Measurements from ENCODE around the gene KCP.

KCP gene

DNA sequence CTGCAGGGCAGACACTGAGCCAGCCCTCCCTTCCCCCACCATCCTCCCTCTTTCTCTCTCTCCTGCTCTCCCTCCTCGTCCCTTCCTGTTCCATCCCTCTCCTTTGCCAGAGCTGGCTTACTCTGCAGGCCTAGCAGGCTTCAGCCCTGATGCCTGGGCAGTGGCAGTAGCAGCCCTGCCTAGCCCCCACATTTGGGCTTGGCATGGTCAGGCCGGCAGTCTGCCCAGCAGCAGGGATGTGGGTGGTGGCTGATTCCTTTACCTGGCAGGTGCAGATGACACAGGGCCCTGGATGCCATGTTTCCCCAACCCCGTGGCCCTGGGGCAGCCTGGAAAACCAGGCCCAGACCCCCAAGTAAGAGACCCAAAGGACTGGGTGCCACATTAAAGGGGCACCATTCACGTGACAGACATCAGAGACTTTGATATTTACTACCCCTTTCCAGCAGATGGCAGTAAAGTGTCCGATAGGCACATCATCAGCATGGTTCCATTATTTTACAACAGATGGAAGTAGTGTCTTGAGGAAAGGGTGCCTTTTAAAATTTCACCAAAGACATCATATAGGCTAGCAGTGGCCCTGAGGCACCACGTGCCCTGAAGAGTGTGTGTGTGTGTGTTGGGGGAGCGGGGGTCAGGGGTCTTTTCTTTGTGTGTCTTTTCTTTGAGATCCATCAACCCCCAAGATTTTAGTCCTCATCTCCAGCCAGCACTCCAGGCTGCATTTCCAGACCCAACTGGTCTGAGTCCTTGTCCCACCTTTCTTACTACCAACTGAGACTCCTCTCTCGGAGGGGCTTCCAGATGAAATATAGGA lies 5.9 kb downstream of the KCP start:
- peak; percentile 44 for DNase-seq

DNA sequence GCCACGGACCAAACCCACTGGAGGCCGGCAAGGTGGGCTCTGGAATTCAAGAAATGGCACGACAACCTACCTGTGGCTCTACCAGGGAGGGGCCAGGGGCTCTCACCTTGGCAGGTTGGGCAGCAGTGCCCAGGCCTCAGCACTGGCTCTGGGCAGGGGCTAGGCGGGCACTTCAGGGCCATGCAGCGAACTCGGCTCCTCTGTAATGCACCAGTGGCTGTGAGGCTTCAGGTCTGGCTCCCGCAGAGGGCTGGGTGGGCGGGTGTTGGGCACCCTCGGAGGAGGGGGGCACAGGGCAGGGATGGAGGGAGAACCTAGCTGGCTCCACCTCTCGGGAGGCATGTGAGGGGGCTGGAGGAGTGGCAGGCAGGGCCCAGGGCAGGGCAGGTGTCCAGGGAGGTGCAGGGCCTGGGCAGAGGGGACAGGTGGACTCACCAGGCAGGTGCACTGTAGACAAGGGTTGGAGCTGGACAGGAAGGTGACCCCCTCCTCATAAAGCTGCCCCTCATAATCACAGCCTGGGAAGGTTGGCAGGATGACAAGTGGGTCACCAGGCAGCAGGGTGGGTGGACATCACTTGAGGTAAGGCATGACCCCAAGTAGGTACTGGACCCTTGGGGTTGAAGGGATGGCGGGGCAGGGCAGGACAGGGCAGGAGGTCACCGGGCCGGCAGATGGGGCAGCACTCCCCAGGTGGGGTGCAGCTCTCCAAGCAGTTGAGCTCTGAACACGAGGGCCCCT lies 6.7 kb downstream of the KCP start:
- no peak for DNase-seq

DNA sequence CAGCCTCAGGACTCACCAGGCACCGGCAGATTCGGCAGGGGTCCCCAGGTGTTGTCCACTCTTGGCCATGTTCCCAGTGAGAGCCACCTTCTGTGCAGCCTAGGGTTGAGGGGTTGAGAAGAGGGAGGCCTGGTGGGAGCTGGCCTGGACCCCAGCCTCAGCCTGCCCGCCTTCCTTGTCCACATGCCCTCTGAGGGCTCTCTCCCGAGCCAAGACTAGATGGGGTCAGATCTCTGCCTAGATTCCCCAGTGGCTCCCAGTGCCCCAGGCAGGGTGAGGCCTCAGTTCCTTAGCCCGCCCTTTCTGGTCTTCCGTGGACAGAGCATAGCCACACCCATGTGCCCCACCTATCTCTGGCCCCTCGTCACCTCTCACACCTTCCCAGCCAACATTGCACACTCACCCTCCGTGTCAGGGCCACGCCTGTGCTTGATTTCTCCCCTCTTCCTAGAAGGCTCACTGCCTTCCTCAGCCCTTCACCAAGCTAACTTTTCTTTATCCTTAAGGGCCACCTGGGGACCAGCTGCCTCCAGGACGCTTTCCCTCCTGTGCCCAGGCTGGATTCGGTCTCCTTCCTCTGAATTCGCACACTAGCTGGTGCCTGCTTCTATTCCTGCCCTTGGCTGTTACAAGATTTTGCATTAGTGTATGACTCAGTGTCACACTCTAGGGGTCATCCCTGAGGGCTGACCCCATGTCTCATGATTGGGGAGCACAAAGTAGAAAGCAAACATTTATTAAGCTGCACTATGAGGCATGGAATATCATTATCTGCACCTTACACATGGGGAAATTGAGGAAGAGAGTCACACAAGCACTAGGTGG lies 7.5 kb downstream of the KCP start:
- DNase-seq, result no peak

DNA sequence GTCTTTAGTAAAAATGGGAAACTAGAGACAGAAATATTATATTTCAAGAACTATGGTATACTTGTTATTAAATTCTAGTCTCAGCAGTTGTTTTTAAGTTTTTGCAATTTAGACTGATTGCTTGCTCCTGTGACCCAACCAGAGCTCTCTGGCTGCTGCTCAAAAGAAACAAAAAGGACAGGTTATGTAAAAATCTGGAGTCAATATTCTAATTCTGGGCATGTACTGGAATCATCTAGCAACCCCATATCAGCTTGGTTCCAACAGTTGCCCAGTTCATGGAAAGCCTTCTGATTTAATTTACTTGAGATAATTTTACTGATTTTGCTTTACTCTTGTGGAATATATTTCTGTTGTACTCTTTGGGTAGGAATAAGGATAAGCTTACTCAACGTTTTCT lies 10.3 kb downstream of the KCP start:
- DNase-seq, result no peak

DNA sequence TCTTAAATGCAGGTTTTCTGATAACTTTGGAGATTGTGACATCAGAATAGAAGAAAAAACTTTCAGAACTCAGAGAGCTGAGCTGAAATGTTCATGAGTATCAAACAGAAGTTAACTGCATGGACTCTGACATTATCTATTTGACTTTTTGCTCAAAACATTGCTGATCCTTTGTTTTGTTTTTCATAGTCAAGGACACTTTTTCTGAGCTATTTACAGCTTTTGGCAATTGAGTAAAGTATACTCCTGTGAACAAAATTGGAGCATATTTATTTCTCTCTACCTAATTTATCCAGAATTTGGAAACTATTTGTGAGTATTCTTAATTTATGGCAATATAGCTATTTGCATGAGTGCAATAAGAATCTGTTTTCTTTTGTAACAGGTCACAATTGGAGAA lies 11.1 kb downstream of the KCP start:
- DNase-seq, result no peak

DNA sequence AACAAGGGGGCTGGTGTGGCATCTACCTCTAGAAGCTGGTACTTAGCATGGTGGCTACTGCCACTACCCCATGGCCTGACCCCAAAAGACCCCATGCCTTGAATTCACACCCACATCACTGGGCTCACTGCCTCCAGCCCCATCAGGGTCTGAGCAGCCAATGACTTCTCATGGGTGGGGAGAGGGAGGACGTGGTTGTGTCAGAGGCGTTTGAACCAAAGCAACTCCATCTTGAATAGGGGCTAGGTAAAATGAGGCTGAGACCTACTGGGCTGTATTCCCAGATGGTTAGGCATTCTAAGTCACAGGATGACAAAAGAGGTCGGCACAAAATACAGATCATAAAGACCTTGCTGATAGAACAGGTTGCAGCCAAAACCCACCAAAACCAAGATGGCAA lies 15.2 kb downstream of the KCP start:
- DNase-seq, result no peak

DNA sequence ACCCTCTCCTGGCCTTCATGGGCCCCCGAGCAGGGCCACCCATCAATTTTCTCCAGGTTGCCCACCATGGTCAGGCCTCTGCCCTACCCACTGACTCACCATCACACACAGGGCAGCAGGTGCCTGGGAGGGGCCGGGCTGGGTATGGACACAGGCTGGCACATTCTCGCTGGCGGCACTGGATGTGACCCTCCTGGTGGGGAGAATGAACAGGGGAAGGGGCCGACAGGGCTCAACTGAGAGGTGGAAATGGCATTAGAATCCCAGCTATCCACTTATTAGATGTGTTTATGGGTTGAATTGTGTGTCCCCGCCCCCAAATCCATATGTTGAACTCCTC lies 16.4 kb downstream of the KCP start:
- no peak for DNase-seq

DNA sequence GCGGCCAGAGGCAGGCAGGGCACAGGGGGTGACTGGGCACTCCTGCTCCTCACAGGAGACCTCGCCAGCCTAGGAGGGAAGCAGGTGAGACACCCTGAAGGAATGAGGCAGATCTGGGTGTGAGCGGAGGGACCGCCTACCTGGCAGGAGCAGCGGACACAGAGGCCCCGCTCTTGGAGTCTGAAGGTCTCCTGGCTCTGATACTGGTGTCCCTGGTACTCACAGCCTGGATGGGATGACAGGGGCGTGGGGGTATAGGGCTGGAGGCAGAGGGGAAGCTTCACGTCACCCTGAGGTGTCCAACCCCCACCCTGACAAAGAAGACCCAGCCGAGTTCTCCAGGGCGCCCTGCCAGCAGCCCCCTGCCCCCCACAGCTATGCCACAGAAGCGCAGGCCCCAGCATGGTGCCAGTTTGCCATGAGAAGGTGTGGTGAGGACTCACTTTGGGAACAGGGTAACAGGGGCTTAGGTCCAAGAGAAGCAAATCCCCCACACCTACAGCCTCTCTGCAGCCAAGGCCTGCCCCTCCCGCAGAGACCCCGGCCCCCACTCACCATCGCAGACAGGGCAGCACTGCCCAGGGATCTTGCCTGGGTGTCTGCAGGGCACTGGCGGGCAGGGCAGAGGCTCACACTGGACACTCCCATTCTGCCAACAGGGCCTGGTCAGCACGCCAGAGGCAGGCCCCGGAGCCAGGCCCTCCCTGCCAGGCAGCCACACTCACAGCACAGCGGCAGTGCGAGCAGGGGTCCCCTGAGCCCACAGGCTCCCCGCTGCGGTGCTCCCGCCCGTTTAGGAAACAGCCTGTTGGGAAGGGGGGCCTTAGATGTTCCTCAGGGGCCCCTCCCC lies 17.0 kb downstream of the KCP start:
- DNase-seq, result no peak

DNA sequence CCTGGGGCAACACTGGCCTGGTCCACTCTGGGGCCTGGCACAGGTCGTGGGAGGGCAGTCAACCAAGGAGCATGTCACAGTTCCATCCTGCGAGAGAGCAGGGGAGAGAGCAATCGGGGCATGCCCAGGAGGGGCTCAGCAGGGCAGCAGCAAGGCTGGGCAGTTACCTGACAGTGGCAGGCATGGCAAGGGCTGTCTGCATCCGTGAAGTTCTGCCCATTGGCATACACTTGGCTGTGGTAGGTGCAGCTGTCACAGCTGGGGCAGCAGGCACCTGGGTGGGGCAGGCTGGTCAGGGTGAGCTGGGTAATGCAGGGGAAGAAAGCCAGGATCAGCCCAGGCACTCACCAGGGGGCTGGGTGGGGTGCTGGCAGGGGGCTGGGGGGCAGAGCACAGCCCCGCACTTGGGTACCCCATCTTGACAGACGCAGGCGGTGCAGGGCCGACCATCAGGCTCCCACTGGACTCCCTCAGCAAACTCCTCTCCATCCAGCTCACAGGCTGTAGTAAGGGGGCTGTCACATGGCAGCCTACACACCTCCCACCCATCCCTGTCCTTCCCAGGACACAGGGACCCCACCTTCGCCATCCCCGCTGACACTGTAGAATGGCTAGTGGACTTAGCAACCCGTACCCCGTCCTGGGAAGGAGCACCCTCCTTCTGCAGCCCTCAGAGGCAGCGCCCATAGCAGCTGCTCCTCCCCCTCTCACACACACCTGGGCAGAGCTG lies 17.8 kb downstream of the KCP start:
- DNase-seq, result no peak

DNA sequence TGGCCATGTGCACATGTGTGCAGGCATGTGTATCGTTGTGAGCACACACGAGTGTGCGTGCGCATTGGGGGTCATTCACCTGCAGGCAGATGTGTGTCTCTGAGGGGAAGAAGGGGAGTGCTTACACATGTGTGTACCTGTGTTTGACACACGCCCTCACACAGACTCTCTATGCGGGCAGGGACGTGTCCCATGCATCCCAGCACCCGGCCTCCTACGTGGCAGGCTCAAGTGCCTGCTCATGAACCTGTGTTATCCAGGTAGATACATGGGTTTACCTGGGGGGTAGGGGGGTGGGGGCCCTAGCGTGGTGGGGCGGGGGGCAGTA lies 18.6 kb downstream of the KCP start:
- DNase-seq, result no peak

DNA sequence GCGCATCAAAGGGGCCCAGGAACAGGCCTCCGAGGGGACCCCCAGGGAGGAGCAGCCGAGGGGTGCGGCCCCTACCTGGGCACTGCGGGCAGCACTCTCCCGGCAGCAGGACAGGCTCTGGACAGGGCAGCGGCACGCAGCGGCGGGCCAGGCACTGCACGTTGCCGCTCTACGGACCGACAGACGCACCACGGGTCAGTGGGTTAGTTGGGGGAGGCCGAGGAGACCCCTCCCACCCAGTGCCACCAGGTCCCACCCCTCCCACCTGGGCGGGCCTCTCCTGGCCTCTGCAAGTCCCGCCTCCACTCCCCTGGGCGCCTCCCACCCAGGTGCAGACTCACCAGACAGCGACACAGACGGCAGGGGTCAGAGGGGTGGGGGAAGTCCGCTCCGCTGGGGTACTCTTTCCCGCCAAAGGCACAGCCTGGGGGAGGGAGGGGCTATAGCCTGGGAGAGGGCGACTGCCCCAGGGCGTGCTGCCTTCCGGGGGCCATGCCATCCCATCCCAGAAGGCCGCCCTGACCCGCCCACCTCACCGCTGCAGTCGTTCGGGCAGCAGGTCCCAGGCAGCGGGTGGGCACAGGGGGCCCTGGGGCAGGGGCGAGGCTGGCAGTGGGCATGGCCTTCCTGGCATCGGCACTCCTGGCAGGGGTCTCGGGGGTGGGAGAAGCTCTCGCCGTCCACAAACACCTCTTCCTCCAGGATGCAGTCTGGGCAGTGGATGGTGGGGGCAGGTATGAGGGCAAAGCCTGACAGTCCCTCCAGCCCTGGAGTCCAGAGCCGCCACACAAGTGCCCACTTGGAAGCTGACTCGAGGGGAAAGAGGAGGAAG lies 19.2 kb downstream of the KCP start:
- DNase-seq, result no peak

DNA sequence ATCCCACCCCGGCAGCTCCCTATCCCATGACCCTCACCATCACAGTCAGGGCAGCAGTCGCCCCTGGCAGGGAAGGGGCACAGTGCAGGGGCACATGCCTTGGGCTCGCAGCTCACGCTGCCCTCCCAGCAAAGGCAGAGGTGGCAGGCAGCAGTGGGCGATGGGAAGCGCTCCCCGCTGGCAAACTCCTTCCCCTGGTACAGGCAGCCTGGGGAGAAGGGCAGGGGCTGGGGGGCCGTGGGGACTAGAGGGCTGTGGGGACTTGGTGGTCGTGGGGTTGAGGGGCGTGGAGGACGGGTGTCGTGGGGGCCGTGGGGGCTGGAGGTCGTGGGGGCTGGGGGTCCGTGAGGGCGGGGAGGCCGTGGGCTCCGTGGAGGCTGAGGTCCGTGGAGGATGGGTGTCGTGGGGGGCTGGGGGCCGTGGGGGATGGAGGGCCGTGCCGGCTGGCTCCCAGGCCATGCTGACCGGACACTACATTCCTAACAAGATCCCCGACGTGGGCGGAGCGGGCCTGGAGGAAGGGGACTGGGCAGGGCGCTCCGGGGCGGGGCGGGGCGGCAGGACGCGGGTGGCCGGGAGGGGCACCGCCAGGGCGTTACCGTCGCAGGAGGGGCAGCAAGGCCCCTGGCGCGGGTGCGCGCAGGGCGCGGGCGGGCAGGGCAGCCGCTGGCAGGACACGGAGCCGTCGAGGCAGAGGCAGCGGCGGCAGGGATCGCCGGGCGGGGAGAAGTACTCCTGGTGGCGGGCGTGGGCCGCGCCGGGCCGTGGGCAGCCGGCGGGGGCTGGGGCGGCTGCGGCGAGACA lies 20.0 kb downstream of the KCP start:
- DNase-seq, result no peak

DNA sequence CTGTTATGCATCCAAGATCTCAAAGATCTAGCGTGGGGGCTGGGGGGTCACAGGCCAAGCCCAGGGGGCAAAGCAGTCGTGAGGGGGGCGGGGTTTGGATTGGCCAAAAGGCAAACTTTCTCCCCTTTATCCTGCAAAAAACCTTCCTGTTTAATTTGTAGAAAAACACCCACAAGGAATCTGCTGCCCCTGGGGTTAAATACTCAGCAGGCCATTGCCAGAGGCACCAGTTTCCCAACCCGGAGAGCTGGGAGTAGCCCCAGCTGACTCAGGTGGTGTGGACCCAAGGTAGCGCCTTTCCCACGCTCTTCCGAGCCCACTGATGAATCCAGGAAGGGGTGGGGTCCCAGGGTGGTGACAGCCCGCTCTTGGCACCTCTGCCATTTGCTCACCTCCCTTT lies 21.4 kb downstream of the KCP start:
- DNase-seq, result no peak

DNA sequence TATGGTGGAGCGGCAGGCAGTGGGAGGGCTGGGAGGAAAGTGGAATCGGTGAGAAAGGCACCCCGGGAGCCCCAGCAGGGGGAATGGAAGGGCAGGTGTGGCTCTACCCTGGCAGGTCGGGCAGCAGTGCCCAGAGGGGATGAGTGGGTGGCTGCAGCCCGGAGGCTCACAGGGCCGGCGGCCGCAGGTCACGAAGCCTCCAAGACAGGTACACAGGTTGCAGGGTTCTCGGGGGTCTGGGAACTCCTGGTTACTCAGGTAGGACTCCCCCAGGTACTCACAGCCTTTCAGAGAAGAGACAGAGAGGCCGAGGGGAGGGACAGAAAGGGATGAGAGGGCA lies 21.8 kb downstream of the KCP start:
- DNase-seq, result no peak

DNA sequence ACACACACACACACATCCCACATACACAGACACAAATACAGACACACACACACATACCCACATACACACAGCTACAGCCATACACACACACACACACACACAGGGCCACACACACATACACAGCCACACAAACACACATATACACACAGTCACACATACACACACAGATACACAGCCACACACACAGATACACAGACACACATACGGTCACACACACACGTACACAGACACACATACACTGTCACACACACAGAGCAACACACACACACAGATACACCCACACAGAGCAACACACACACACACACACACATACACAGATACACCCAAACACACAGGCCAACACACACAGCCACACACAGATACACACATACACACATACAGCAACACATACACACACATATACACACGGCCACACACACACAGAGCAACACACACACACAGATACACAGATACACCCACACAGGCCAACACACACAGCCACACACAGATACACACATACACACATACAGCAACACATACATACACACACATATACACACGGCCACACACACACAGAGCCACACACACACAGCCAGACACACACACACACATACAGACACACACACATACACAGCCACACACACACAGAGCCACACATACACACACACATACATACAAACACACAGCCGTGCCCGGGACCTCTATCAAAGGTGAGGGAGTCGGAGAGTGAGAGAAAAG lies 22.3 kb downstream of the KCP start:
- DNase-seq, result no peak

DNA sequence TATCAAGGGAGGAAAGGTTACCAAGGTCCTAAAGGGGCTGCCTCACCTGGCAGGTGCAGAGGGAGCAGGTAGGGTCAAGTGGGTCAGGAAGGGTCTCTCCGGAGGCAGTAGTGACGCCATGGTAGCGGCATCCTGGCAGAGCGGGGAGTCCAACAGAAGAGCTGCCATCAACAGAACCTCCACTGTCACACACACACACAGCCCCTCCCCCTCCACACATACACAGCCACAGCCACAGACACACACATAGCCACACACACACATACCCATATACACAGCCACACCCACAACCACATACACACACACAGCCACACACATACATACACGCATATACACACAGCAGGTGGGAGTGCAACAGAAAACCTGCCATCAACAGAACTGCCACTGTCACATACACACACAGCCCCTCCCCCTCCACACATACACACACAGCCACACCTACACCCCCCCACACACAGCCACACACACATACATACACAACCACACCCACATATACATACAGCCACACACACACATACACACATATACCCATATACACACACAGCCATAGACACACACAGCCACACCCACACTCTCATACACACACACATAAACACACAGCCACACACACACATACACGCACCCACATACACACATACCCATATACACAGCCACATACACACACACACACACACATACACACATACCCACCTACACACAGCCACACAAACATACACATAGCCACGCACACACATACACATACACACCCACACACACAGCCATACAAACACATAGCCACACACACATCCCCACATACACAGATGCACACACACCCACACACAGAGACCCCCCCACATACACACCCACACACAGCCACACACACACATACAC lies 23.1 kb downstream of the KCP start:
- no peak for DNase-seq

DNA sequence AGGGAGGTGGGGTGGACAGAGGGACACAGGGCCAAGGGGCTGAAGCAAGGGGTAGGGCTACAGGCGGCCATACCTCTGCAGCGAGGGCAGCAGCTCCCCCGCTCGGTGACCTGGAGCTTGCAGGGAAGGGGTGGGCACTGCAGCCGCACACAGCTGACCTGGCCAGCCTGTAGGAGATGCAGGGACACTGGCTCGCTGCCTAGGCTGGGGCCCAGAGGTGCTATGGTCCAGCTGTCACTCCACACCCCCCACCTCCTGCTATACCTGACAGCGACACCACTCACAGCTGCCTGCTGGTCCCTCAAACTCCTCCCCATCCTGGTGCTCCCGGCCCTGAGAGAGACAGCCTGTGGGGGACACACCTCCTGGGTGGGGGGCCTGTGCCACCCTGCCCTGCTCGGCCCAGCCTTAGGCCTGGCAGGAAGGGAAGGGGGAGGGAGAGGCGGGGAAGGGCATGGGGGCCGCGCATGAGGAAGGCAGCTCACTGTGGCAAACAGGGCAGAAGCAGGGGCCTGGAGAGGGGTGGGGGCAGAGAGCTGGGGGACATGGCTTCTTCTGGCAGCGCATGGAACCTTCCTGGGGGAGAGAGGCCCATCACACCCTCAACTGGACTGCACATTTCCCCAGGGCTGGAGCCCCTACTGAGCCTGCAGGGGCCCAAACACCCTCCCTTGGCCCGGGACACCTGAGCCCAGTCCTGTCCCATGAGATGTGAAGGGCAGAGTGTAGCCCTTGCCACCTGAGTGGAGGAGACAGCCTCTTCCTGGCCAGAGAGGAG lies 23.9 kb downstream of the KCP start:
- DNase-seq, result no peak

All from fibroblast of skin of right quadriceps (primary cell).